Stimulated activated CD8-positive, alpha-beta memory T cell treated with anti-CD3 and anti-CD28 coated beads, Interleukin-4, amount 100 ng/mL, for 48 hours (primary cell): Measurements from ENCODE around the gene NPTXR.
A peak's percentile ranks its signal among the peaks of the same experiment; 100 is the strongest.

Source experiments
- DNase-seq: peaks from one replicate; pipeline ENCODE4 v3.0.0-alpha.2; 2020

The NPTXR gene

DNA sequence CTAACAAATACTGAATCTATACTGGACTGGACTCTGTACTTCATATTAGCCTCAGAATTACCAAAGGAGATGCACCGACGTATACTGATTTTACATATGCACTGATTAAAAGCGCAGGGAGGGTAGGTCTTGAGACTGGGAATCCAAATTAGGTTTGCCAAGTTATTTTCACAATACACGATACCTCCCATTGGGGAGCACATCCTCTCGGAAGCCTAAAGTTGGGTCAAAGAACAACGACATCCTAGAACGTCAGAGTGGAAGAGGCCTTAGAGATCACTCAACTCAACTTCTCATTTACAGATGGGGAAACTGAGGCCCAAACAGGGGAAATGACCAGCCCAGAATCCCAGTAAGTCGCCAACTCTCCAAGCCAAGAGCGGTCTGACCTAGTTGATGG lies 50.5 kb downstream of the NPTXR start:
- DNase-seq: no peak

DNA sequence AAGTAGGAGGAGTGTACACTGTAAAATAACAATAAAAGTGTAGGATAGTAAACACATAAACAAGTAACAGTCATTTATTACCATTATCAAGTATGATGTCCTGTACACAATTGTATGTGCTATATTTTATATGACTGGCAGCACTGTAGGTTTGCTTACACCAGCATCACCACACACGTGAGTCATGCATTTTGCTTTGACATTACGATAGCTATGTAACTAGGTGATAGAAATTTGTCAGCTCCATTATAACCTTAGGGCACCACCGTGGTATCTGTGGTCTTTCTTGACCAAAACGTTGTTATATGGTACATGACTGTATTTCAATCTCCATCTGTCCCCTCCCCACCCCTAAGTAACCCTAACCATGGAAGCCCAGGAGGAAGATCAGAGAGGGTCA lies 51.0 kb downstream of the NPTXR start:
- peak; percentile 38 for DNase-seq

DNA sequence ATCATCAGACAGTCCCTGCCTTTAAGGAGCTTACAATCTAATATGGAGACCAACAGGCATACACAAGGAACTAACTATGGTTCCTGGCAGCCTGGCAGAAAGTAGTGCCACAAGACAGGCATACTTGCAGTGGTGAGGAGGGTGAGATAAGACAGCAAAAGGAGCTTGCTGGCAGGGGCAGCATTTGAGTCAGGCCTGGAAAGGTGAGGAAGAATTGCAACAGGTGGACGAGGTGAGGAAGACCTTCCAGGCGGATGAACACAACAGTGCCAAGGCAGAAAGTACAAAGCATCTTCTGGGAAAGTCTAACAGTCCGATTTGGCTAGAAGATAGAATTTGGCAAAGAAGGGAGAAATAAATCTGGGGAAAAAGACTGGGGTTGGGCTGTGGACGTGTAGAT lies 54.2 kb downstream of the NPTXR start:
- DNase-seq: no peak

DNA sequence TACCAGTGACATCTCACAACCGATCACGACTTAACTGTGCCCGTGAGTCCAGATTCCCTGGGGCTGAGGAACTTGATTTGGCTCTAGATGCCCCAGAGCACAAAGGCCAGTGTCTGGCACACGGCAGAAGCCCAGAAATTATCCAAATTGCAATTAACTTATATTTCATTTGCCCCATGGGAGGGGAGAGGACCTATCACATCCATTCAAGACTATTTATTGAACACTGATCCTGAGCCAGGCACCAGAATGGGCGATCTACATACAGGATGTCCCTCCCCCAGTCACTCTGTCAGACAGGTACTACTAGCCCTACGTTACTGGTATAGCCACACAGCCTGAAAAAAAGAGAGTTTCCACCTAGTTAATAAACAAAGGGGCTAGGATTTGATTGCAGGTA lies 55.0 kb downstream of the NPTXR start:
- DNase-seq: no peak

DNA sequence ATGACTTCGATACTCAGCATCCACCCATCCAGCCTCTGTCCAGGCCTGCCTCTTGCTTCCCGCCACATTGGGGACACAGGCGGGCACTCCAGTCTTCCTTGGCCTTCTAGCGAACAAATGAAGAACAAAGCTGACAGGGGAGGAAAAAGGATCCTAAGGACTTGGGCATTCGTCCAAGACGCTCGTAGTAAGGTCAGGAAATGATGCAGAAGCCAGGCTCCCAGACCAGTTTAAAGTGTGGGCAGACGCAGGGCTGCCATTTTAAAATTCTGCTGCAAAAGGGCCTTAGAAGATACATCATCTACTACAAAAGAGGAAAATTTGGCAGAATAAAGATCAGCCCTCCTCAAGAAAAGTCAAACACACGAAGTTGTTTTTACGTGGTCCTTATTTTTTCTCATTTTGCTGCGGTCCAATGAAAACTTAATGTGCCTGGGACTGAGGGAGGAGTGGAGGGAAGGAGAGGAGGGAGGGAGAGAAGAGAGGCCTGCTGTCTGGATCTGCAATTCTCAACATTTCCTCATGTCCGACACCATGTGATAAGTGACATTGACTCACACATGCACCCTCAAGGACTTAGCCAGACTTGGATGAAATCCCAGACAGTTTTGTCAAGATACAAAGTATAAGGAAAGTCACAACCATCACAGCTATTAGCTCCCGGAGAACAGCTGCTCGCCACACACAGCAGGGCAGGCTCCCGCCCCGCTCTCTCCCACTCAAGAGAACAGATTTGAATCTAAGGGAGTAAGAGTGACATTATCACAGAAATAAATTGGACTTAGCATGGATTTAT lies 55.6 kb downstream of the NPTXR start:
- DNase-seq: no peak

DNA sequence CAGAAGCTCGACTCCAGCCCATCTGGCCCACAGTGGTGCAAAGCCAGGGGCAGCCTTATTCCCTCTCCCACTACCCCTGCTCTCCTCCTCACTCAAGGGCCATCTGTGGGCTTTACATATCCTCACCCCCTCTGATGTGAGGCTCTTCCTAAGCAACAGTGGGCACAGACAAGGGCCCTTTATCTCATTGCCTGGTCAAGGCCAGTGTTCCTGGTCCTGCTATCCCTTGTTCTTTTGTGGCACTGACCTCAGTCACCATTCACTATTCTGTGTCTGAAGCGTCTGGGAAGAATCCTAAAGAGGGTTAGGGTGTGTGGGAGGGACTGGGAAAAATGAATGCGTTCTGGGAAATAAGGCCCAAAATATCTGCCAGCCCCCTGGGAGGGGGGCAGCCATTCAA lies 57.2 kb downstream of the NPTXR start:
- DNase-seq: no peak

DNA sequence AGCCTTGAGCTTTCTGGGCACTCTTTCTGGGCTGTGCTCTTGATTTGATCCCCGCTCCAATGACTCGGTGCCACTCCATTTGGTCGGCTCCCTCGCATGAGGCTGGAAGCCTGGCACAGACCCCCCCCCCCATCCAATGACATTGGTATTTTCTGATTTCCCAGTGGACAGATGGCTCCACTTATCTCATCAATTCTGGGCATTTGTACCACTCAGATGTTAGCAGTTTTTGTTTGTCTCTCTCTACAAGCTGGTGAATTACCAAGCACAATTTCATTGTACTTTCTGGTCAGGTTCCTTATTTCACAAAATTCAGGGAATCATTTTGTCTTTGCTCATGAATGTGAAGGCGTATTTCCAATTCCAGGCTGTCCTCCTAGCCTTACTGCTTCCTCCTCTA lies 59.0 kb downstream of the NPTXR start:
- DNase-seq: no peak

DNA sequence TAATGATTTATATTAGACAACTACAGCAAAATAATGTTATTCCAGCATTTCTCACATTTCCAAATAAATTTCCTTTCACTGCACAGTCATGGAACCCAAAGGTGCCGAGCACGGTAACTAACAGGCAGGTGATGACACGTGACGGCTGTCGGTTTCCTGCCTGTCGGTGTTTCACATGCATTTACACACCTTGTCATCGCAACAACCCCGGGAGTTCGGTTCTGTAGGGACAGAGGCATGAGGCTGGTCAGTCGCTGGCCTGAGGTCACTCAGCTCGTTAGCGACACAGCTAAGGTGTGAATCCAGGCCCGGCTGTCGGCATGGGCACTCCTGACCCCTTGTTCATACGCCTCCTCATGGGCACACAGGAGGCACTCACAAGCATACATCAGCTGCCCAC lies 59.8 kb downstream of the NPTXR start:
- DNase-seq: no peak

DNA sequence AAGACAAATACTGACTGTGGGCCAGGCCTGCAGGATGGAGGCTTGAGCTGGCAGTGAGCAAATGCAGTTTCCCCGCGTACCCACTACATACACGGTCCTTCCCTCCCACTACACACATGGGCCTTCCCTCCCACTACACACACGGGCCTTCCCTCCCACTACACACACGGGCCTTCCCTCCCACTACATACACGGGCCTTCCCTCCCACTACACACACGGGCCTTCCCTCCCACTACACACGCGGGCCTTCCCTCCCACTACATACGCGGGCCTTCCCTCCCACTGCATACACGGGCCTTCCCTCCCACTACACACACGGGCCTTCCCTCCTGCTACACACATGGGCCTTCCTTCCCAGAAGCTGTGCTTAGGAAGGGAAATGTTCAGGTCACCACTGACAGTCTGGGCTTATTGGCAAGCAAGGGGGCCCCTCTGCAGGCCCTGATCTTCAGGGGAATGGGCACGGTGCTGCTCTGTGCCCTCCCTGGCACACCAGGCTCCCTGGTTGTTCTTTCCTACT lies 60.7 kb downstream of the NPTXR start:
- no peak for DNase-seq

DNA sequence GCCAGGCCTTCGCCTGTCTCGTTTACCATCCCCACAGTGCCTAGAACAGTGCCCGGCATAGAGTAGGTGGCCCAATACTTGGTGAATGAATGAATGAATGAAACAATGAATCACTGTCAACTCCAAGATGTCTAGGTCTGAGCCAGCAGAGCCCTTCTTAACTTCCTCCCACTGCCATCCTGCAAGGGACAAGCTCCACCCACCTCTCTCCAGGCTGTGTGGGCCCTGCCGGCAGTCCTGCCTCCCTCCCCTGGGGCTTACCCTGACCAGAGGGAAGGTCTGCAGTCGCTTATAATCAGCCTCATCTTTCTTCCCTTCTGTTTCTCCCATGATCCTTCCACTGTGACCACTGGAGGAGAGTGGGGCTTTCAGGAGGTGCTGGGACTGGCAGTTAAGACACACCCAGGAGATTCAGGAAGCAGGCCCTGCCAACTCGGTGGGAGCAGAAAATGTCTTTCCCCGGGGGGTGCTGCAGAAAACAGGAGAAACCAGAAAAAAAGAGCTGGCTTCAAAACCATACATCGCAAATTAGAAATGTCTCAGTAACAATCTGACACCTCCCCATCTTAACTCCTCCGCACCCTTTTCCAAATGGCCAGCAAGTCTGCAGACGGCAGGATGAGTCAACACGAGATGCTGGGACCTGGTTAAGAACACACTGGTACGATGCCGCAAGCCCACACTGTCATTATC lies 61.3 kb downstream of the NPTXR start:
- DNase-seq: no peak

DNA sequence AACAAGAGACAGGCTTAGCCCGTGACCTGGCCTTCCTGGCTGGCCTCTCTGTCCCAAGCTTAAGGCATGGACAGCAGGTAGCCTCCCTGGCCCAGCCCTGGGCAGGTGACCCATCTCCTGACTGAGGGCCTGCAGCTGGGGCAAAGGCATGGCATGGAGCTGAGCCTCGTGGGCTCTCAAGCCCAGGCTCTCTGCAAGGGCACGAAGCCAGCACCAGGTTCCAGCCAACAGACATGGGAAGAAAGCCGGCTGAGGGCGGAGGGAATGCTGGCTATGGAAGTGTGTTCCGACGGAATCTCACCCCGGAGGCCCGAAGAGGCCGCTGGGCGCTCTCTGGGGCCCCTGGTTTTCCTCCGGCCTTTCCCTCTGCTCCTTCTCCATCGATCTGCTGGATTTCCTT lies 62.8 kb downstream of the NPTXR start:
- no peak for DNase-seq

DNA sequence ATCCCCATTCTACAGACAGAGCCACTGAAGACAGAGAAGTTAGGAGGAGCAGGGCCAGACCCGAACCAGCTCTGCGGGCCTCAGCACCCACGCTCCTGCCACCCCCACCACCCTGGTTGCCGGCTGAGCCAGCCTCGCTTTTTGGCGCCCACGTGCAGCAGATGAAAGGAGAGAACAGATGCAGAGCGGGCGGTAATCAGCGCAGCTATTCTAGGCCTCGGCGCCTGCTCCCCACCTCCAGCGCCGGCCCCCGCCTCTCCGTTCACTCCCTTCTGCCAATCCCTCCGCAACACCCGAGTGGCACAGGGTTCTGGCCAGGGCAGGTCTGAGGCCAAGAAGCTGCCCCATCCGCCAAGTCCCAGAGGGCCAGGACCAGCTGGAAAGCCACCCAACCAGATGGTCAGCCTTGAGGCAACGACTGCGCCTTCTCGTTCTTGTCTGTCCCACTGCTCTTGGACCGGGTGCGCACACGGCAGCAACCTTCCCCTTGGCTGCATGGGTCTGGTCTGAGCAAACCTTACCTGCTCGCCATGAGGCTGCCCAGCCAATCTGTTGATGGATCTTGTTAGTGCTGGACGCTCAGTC lies 66.6 kb downstream of the NPTXR start:
- DNase-seq: no peak

DNA sequence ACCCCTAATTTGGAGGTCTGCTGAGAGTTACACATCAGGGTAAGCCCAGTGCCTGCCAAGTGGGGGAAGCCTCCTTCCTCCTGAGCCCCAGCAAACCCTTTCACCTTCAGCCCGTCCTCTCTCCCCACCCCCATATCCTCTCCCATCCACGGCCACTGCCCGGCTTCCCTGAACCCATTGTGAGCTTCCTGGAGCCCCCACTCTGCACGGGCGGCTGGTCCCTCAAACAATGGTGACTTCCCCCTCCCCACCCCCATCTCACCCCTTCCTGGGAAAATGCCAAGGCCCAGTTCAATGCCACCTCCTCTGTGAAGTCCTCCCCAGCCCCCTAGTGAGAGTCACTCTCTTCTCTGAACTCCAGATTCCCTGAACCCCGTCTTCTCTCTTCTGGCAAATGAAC lies 67.7 kb downstream of the NPTXR start:
- no peak for DNase-seq

DNA sequence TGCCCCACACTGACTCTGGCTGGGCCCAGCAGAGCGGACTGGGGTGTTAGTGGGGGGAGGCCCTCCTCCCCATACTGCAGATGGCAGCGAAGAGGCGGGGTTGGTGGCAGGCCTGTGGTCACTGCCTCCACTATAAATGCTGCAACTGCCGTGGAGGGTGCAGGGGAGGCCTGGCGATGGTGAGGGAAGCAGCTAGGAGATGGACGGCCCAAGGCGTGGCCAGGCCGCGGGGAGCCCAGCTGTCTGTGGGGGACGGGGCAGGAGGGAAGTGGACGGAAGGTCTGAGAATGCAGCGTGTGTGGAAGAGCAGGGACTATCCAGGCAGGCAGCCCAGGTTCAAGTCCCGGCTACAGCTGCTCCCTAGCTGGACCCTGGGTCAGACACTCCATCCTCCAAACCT lies 68.2 kb downstream of the NPTXR start:
- DNase-seq: no peak

DNA sequence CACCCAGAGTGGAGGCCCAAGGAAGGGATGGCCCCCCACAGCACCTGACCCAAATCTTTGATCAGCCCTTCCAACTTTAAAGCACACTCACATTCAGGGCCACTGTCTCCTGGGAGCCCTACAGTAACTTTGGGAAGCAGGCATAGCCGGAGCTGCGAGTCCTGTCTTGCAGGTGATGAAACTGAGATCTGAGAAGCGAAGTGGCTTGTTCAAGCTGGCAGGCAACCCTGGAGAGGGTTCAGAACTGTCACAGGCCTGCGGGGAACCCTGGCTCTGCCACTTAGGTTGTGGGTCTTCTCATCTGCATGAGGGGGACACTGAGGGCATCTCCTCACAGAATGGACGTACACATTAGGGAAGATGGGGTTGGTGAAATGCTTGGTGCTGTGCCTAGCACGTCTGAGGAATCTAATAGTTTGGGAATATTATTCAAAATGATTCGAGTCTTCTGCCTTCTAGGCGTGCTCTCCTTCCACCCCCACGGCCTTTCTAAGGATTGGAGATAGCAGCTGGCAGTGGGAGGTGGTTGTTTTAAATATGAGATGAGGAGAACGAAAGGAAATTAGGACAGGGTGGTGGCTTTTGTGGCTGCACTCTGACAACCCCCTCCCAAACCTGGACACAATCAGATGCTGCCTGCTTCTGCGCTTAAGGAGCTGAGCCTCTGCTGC lies 69.2 kb downstream of the NPTXR start:
- no peak for DNase-seq

DNA sequence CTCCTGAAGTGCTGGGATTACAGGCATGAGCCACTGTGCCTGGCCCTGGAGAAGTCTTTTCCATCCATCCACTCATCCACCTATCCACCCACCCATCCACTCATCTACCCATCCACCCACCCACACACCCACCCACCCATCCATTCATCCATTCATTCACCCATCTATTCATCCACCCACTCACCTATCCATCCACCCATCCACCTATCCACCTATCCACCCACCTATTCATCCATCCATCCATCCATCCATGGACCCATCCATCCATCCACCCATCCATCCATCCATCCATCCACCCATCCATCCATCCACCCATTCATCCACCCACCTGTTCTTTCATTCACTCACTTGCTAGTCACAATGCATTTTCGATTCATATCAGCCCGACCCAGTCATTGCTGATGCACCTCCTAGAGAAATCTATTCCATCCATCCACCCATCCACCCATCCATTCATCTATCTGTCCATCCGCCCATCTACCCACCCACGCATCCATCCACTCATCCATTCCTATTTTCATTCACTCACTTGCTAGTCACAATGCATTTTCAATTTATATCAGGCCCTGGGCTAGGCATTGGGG lies 70.4 kb downstream of the NPTXR start:
- DNase-seq: no peak

DNA sequence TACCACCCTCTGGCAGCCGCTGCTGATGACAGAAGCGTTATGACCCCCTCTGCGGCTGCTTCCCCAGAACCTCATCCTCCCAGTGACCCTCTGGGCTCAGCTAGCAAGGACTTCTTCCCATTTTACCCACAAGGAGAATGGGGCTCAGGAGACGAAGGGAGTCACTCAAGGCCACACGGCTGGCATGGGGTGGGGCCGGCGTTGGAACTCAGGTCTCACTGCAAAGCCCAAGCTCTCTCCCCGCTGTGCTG lies 71.3 kb downstream of the NPTXR start:
- DNase-seq: no peak

DNA sequence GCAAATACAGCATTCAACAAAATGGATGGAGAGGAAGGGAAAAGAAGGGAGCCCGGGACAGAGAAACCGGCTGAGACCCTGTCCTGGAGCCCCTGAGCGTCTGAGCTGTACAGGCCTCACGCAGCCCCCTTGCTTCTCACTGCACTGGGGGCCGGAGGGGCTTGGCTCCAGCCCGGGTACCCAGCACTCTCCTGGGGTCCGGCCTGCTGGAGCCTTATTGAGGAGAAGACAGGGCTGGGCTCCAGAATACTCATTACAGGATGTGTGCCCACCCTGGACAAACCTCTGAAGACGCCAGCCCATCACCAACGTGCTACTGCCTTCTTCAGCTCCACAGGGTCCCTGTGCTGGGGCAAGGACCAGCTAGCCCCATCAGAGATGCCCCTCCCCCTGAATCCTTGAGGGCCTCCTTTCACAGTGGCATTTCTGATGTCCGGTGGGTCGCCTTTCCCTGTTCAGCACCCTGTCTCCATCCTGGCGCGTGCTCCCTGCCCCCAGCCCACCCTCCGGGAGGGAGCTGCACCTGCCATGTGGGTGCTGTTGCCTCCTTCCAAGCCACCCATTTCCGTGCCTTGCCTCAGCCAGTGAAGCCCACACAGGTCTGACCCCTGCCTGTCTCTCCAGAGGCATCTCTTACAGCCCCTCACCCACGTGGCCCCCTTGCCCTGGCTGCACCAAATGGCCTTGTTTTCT lies 73.4 kb downstream of the NPTXR start:
- DNase-seq: no peak
